GM12878 (cell line): Measurements from ENCODE around the gene IGF1R. TPM values are rescaled to one million over a fixed set of nuclear protein-coding genes. Genes with fewer than 3 reads are reported as not detected.

Source experiments
- ATAC-seq: fragments of 200-7000 bp; cut with Tn5 transposase; 3 replicates; pipeline ENCODE4 v1.9.1; 2020; ENCODE audit warnings: mild to moderate bottlenecking, moderate library complexity
- BruUV-seq: library from RNA; stranded (reverse); fragments of 400-500 nt; replicated peaks from 2 replicates; lab custom pipeline; 2021; lab: Mats Ljungman, UMichigan
- CTCF ChIA-PET: fragments of 300-600 bp; sonication (Branson Sonifier 250); formaldehyde crosslinking; extraction: SDS; loops from one replicate; lab custom pipeline; 2021; ENCODE audit warnings: inconsistent platforms; lab: Yijun Ruan, JAX
- POLR2A ChIA-PET: fragments of 350-600 bp; formaldehyde crosslinking; extraction: SDS; loops from one replicate; lab custom pipeline; 2021; ENCODE audit warnings: inconsistent platforms; lab: Charles Lee
- RAD21 ChIA-PET: fragments of 300-600 bp; sonication (Branson Sonifier 250); formaldehyde crosslinking; loops from one replicate; lab custom pipeline; 2023; ENCODE audit warnings: antibody characterized with exemption; ENCODE audit not compliant: unreplicated experiment; lab: Charles Lee
- SMC1A ChIA-PET: fragments of 300-600 bp; sonication (Branson Sonifier 250); formaldehyde crosslinking; loops from one replicate; lab custom pipeline; 2023; ENCODE audit not compliant: unreplicated experiment, uncharacterized antibody; lab: Charles Lee
- DNase-seq: peaks from one replicate; pipeline ENCODE4 v3.0.0-alpha.2; 2011; ENCODE audit warnings: low read depth, low spot score
- FAIRE-seq: peaks from 3 replicates; lab custom pipeline; 2011; peaks lifted over from hg19 to GRCh38; lab: Jason Lieb, UNC
- H2AFZ ChIP-seq: 2 replicates; pipeline ENCODE4 v1.6.0; 2011; ENCODE audit warnings: low read depth, low read length, control low read depth; ENCODE audit not compliant: control insufficient read depth
- H3K27ac ChIP-seq: 2 replicates; pipeline ENCODE4 v1.5.1; 2011; ENCODE audit warnings: control low read depth; ENCODE audit not compliant: control insufficient read depth, insufficient read depth
- H3K27me3 ChIP-seq, 2 experiments: replicated peaks in 1 of 2; 2 replicates each; pipeline versions ENCODE4 v1.6.0 to v1.6.1; 2011; ENCODE audit warnings: low read length in 1 of 2; ENCODE audit not compliant: control insufficient read depth in 2 of 2, insufficient read depth in 2 of 2
- H3K36me3 ChIP-seq, 2 experiments: 2 replicates each; pipeline ENCODE4 v1.5.1; 2011; ENCODE audit warnings: low read length in 1 of 2; ENCODE audit not compliant: control insufficient read depth in 2 of 2, insufficient read depth in 2 of 2
- H3K4me1 ChIP-seq: 2 replicates; pipeline ENCODE4 v1.6.1; 2011; ENCODE audit warnings: mild to moderate bottlenecking, low read length, moderate library complexity, mixed read lengths; ENCODE audit not compliant: control insufficient read depth, insufficient read depth
- H3K4me2 ChIP-seq: 2 replicates; pipeline ENCODE4 v1.6.0; 2011; ENCODE audit warnings: control low read depth; ENCODE audit not compliant: control insufficient read depth, insufficient read depth
- H3K4me3 ChIP-seq: fragments of 200-600 bp; sonication (generic); 2 replicates; pipeline ENCODE4 v1.5.1; 2016
- H3K79me2 ChIP-seq: 2 replicates; pipeline ENCODE4 v1.6.0; 2011; ENCODE audit warnings: low read length; ENCODE audit not compliant: control insufficient read depth, insufficient read depth
- H3K9ac ChIP-seq: 2 replicates; pipeline ENCODE4 v1.8.0; 2011; ENCODE audit warnings: low read length, control low read depth, mixed read lengths; ENCODE audit not compliant: control insufficient read depth, insufficient read depth
- H3K9me3 ChIP-seq: replicated peaks from 3 replicates; pipeline ENCODE4 v1.5.1; 2011; ENCODE audit warnings: mild to moderate bottlenecking, low read length; ENCODE audit not compliant: control insufficient read depth, insufficient read depth
- H4K20me1 ChIP-seq: 2 replicates; pipeline ENCODE4 v1.6.0; 2011; ENCODE audit not compliant: control insufficient read depth, insufficient read depth
- EZH2 ChIP-seq: IDR thresholded peaks from 2 replicates; pipeline ENCODE4 v1.6.1; 2012; ENCODE audit warnings: low read depth, mild to moderate bottlenecking, control low read depth, inconsistent platforms, low read length, borderline replicate concordance; ENCODE audit not compliant: control insufficient read depth
- POU2F2 ChIP-seq: IDR thresholded peaks from 3 replicates; pipeline ENCODE4 v1.6.1; 2011; ENCODE audit warnings: low read depth, mild to moderate bottlenecking, low read length, borderline replicate concordance
- TAF1 ChIP-seq: IDR thresholded peaks from 2 replicates; pipeline ENCODE4 v1.6.1; 2011; ENCODE audit warnings: mild to moderate bottlenecking, low read depth, low read length, borderline replicate concordance
- ZZZ3 ChIP-seq: IDR thresholded peaks from 2 replicates; pipeline ENCODE4 v1.6.1; 2011; ENCODE audit warnings: low read depth; ENCODE audit not compliant: control insufficient read depth, insufficient read length
- WGBS: methylation state at CpG from one replicate; pipeline ENCODE4 v1.1.6; 2016; ENCODE audit warnings: low lambda C conversion rate; ENCODE audit not compliant: insufficient replicate concordance, insufficient coverage; ENCODE audit errors: missing lambda C conversion rate; 5-methylcytosine and 5-hydroxymethylcytosine counted together
- in situ Hi-C: fragments of 300-500 bp; cut with MboI; formaldehyde crosslinking; loops from 9 replicates; pipeline ENCODE4 v1.14.3; 2018; ENCODE audit warnings: mixed read lengths
- intact Hi-C: fragments of 100-400 bp; cut with micrococcal nuclease; formaldehyde crosslinking; loops from one replicate; pipeline ENCODE4 v1.14.2; 2022; ENCODE audit not compliant: unreplicated experiment
- polyA plus RNA-seq, 11 experiments: library from polyadenylated mRNA; depleted of rRNA in 4 of 11; unstranded in 6 of 11; stranded (reverse) in 5 of 11; fragments of >200 nt; fragmentation: Nextera tagmentation in 4 of 11; fragmentation: Illumina TruSeq in 1 of 11; extraction: Ambion mirVana in 4 of 11; extraction: Trizol in 1 of 11; gene quantifications; 1 replicate in 1 of 11; 2 replicates in 10 of 11; pipeline versions ENCODE4 v1.2.1 to v1.2.3, GENCODE V29; 2011 to 2016; ENCODE audit warnings: inconsistent platforms in 2 of 11, missing spikeins in 2 of 11, low read depth in 1 of 11
- total RNA-seq, 4 experiments: library from RNA; depleted of rRNA in 3 of 4; stranded (reverse); fragments of >200 nt in 3 of 4; fragmentation: Illumina TruSeq in 1 of 4; extraction: Trizol in 1 of 4; gene quantifications; 2 replicates each; pipeline versions ENCODE4 v1.2.1 to v1.2.3, GENCODE V29; 2013 to 2021
- TF ChIP-seq, protein P1 (sequence below), 3 experiments: IDR thresholded peaks in 2 of 3; conservative IDR thresholded peaks in 1 of 3; 2 replicates each; pipeline ENCODE4 v1.5.1; 2011; ENCODE audit warnings: low read depth in 3 of 3, low read length in 3 of 3, mild to moderate bottlenecking in 3 of 3, control low read depth in 2 of 3, moderate library complexity in 2 of 3, inconsistent platforms in 1 of 3, mixed read lengths in 1 of 3; ENCODE audit not compliant: control insufficient read depth in 2 of 3, insufficient read depth in 1 of 3; ENCODE audit errors: extremely low read depth in 1 of 3
- TF ChIP-seq, protein P2 (sequence below): IDR thresholded peaks from 2 replicates; pipeline ENCODE4 v1.6.1; 2012; ENCODE audit warnings: improper control_type of control experiment, low read depth, low read length; ENCODE audit not compliant: insufficient replicate concordance

Gene IGF1R
- total and polyA plus RNA-seq, 10 of the 15 experiments (the other 5 are each of a cell fraction or from before 2014, with no cell fraction given): 0.03 to 2.7 (median 0.66) TPM

DNA sequence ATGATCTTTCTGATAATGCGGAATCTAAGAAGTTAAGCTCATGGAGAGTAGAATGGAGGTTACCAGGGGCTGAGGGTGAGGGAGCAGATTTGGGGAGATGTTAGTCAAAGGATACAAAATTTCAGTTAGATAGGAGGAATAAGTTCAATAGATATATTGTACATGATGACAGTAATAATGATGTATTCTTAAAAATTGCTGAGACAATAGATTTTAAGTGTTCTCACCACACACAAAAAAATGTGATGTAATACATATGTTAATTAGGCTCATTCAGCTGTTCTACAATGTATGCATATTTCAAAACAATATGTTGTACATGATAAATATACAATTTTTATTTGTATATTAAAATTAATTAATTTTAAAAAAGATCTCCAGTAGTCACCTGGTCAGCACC is 277.9 kb downstream of the IGF1R start:
- H3K27me3 ChIP-seq: no peaks in the 10 kb centered on the region
- ChIA-PET POLR2A (no interaction called here), RAD21 (no interaction called here), CTCF (interaction anchor here (1.5 to 1.6 kb wide), 2 partner anchors 9 to 18 kb away, joined by 3 read pairs; no protein-coding TSS in a partner anchor)
- no peaks in the 10 kb centered on the region for H3K79me2 ChIP-seq
- DNase-seq (no peak), FAIRE-seq (no peak)
- no peak overlapping the region for H2AFZ ChIP-seq
- no TSS peak for BruUV-seq
- WGBS: 91% methylated on average over 1 of the region's 1 CpG
- no peaks in the 10 kb centered on the region for H3K4me1 ChIP-seq
- no peak overlapping the region for H3K9ac ChIP-seq
- no peaks in the 10 kb centered on the region for H3K9me3 ChIP-seq
- TF ChIP-seq, protein P1, sequence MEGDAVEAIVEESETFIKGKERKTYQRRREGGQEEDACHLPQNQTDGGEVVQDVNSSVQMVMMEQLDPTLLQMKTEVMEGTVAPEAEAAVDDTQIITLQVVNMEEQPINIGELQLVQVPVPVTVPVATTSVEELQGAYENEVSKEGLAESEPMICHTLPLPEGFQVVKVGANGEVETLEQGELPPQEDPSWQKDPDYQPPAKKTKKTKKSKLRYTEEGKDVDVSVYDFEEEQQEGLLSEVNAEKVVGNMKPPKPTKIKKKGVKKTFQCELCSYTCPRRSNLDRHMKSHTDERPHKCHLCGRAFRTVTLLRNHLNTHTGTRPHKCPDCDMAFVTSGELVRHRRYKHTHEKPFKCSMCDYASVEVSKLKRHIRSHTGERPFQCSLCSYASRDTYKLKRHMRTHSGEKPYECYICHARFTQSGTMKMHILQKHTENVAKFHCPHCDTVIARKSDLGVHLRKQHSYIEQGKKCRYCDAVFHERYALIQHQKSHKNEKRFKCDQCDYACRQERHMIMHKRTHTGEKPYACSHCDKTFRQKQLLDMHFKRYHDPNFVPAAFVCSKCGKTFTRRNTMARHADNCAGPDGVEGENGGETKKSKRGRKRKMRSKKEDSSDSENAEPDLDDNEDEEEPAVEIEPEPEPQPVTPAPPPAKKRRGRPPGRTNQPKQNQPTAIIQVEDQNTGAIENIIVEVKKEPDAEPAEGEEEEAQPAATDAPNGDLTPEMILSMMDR (IDR thresholded peaks at IDR 0.05 in 2 of 3, conservative IDR thresholded peaks at IDR 0.05 in 1 of 3; ENCODE audit: control insufficient read depth in 2 of 3, extremely low read depth in 1 of 3, insufficient read depth in 1 of 3, low read depth in 3 of 3, low read length in 3 of 3): no peak
- TF ChIP-seq POU2F2: no peak
- no peak for TF ChIP-seq TAF1
- TF ChIP-seq ZZZ3: no peak
- TF ChIP-seq, protein P2, sequence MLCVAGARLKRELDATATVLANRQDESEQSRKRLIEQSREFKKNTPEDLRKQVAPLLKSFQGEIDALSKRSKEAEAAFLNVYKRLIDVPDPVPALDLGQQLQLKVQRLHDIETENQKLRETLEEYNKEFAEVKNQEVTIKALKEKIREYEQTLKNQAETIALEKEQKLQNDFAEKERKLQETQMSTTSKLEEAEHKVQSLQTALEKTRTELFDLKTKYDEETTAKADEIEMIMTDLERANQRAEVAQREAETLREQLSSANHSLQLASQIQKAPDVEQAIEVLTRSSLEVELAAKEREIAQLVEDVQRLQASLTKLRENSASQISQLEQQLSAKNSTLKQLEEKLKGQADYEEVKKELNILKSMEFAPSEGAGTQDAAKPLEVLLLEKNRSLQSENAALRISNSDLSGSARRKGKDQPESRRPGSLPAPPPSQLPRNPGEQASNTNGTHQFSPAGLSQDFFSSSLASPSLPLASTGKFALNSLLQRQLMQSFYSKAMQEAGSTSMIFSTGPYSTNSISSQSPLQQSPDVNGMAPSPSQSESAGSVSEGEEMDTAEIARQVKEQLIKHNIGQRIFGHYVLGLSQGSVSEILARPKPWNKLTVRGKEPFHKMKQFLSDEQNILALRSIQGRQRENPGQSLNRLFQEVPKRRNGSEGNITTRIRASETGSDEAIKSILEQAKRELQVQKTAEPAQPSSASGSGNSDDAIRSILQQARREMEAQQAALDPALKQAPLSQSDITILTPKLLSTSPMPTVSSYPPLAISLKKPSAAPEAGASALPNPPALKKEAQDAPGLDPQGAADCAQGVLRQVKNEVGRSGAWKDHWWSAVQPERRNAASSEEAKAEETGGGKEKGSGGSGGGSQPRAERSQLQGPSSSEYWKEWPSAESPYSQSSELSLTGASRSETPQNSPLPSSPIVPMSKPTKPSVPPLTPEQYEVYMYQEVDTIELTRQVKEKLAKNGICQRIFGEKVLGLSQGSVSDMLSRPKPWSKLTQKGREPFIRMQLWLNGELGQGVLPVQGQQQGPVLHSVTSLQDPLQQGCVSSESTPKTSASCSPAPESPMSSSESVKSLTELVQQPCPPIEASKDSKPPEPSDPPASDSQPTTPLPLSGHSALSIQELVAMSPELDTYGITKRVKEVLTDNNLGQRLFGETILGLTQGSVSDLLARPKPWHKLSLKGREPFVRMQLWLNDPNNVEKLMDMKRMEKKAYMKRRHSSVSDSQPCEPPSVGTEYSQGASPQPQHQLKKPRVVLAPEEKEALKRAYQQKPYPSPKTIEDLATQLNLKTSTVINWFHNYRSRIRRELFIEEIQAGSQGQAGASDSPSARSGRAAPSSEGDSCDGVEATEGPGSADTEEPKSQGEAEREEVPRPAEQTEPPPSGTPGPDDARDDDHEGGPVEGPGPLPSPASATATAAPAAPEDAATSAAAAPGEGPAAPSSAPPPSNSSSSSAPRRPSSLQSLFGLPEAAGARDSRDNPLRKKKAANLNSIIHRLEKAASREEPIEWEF: no peak
- TF ChIP-seq EZH2: no peak
- TF ChIP-seq, all 136 proteins: peak for 0
- Histone ChIP-seq H3K4me3 (no peak overlapping the region), H3K36me3 (no peaks in the 10 kb centered on the region), H3K27ac (no peak overlapping the region), H4K20me1 (no peaks in the 10 kb centered on the region), H3K4me2 (no peak overlapping the region)
- SMC1A ChIA-PET: interaction anchor here (0.6 to 1.7 kb wide), 2 partner anchors 10 to 131 kb away, joined by 3 to 4 read pairs; no protein-coding TSS in a partner anchor
- no peak for ATAC-seq
- in situ Hi-C loops (no loop called here), intact Hi-C loops (no loop called here)
